Measurements from ENCODE around the gene LMX1A. TPM values are rescaled to one million over a fixed set of nuclear protein-coding genes. Genes with fewer than 3 reads are reported as not detected.

The LMX1A gene
- total and polyA plus RNA-seq, 4 donors: 0.05 to 0.17 TPM; not detected in 2

- DNase-seq (ENCODE audit: low spot score): no peak
- Histone ChIP-seq H3K36me3 (ENCODE audit: control insufficient read depth in 4 of 4, insufficient read depth in 3 of 4, low read depth in 1 of 4, low read length in 3 of 4) (no peaks in the 10 kb centered on the region), H3K4me1 (ENCODE audit: control insufficient read depth in 4 of 4, insufficient read depth in 4 of 4, low read length in 3 of 4) (no peaks in the 10 kb centered on the region), H3K9me3 (ENCODE audit: control insufficient read depth in 4 of 4, low read length in 3 of 4) (no peaks in the 10 kb centered on the region), H3K27ac (ENCODE audit: low read depth in 1 of 2, low read length in 2 of 2) (no peak overlapping the region), H3K4me3 (ENCODE audit: low read depth in 1 of 3, low read length in 3 of 3) (no peak overlapping the region), H3K9ac (ENCODE audit: low read depth in 1 of 2, low read length in 2 of 2) (no peak overlapping the region), H3K27me3 (ENCODE audit: control insufficient read depth in 4 of 4, insufficient read depth in 4 of 4, low read length in 3 of 4) (no peaks in the 10 kb centered on the region)
- TF ChIP-seq FOXA1 (IDR thresholded peaks at IDR 0.05): no peak
- TF ChIP-seq EGR1 (IDR thresholded peaks at IDR 0.05; ENCODE audit: low read depth in 2 of 2): no peak
- no peak for TF ChIP-seq REST (IDR thresholded peaks at IDR 0.05)
- no peak for TF ChIP-seq CTCF (IDR thresholded peaks at IDR 0.05; ENCODE audit: low read depth, low read length, missing input control)
- no peak for TF ChIP-seq JUND (IDR thresholded peaks at IDR 0.05)
- TF ChIP-seq ZBTB33 (IDR thresholded peaks at IDR 0.05): no peak
- TF ChIP-seq ATF3 (IDR thresholded peaks at IDR 0.05): no peak
- TF ChIP-seq RAD21 (IDR thresholded peaks at IDR 0.05): no peak
- TF ChIP-seq GABPA (IDR thresholded peaks at IDR 0.05 in 1 of 2, conservative IDR thresholded peaks at IDR 0.05 in 1 of 2): no peak
- TF ChIP-seq TAF1 (conservative IDR thresholded peaks at IDR 0.05): no peak
- no peak for TF ChIP-seq NR2F2 (IDR thresholded peaks at IDR 0.05)
- no peak for TF ChIP-seq RXRA (IDR thresholded peaks at IDR 0.05)
- TF ChIP-seq MAX (IDR thresholded peaks at IDR 0.05): no peak
- TF ChIP-seq HNF4G (IDR thresholded peaks at IDR 0.05): no peak
- TF ChIP-seq HNF4A (conservative IDR thresholded peaks at IDR 0.05): no peak
- TF ChIP-seq SP1 (IDR thresholded peaks at IDR 0.05): no peak
- TF ChIP-seq YY1 (IDR thresholded peaks at IDR 0.05): no peak
- no peak for TF ChIP-seq FOXA2 (IDR thresholded peaks at IDR 0.05)
- 80% methylated on average over 5 of the region's 5 CpGs for WGBS
Measured at GRCh38 chr1:165207853-165208515, 148.5 kb downstream of the LMX1A start.

Data from liver (tissue), 9 donors.